K562 (cell line): ENCODE data around the gene CRLF1. TPM values are rescaled to one million over a fixed set of nuclear protein-coding genes. Genes with fewer than 3 reads are reported as not detected.

Experiments
- ARNT ChIP-seq, 2 experiments: fragments of 450-650 bp; IDR thresholded peaks; 2 replicates each; pipeline ENCODE4 v1.6.1; 2016; ENCODE audit warnings: mild to moderate bottlenecking in 1 of 2
- ATF1 ChIP-seq, 2 experiments: fragments of 450-650 bp in 1 of 2; IDR thresholded peaks; 2 replicates each; pipeline ENCODE4 v1.6.1; 2016; ENCODE audit warnings: missing compliant biosample characterization in 1 of 2, missing genetic modification characterization in 1 of 2
- CBFB ChIP-seq: sonication (generic); formaldehyde crosslinking; IDR thresholded peaks from 2 replicates; pipeline ENCODE4 v1.4.0; 2020; ENCODE audit warnings: mild to moderate bottlenecking, missing genetic modification reagents
- CREB1 ChIP-seq, 2 experiments: sonication (generic) in 1 of 2; formaldehyde crosslinking in 1 of 2; IDR thresholded peaks; 2 replicates each; pipeline versions ENCODE4 v1.6.1 to v1.8.0; 2012 to 2022; ENCODE audit warnings: inconsistent platforms in 1 of 2, mild to moderate bottlenecking in 1 of 2, missing genetic modification reagents in 1 of 2, moderate library complexity in 1 of 2
- ELF2 ChIP-seq: fragments of 250-450 bp; sonication (Bioruptor Pico); IDR thresholded peaks from 2 replicates; pipeline ENCODE4 v1.5.0; 2021; ENCODE audit warnings: mild to moderate bottlenecking
- ESRRA ChIP-seq: fragments of 450-650 bp; IDR thresholded peaks from 2 replicates; pipeline ENCODE4 v1.6.1; 2014; ENCODE audit warnings: low read depth, mild to moderate bottlenecking, moderate library complexity, borderline replicate concordance
- ETV5 ChIP-seq: sonication (generic); formaldehyde crosslinking; IDR thresholded peaks from 2 replicates; pipeline ENCODE4 v1.4.0; 2020; ENCODE audit warnings: low read depth, mild to moderate bottlenecking, missing genetic modification reagents
- LCOR ChIP-seq: sonication (generic); formaldehyde crosslinking; IDR thresholded peaks from 2 replicates; pipeline ENCODE4 v1.8.0; 2022; ENCODE audit warnings: mild to moderate bottlenecking, missing genetic modification reagents
- MAFK ChIP-seq: IDR thresholded peaks from 2 replicates; pipeline ENCODE4 v1.6.1; 2011; ENCODE audit warnings: low read length, improper control_type of control experiment
- NCOA6 ChIP-seq: fragments of 450-650 bp; IDR thresholded peaks from 2 replicates; pipeline ENCODE4 v1.6.1; 2017; ENCODE audit warnings: mild to moderate bottlenecking
- NFATC3 ChIP-seq: fragments of 450-650 bp; IDR thresholded peaks from 2 replicates; pipeline ENCODE4 v1.6.1; 2017; ENCODE audit warnings: mild to moderate bottlenecking
- NONO ChIP-seq, 2 experiments: fragments of 200-400 bp in 1 of 2; fragments of 450-650 bp in 1 of 2; formaldehyde crosslinking in 1 of 2; IDR thresholded peaks; 2 replicates each; pipeline ENCODE4 v1.6.1; 2017; ENCODE audit warnings: low read depth in 2 of 2, mild to moderate bottlenecking in 2 of 2, moderate library complexity in 2 of 2, low read length in 1 of 2
- PHF21A ChIP-seq: fragments of 450-650 bp; IDR thresholded peaks from 2 replicates; pipeline ENCODE4 v1.6.1; 2017; ENCODE audit warnings: low read depth, borderline replicate concordance
- PKNOX1 ChIP-seq: fragments of 450-650 bp; IDR thresholded peaks from 2 replicates; pipeline ENCODE4 v1.6.1; 2016
- POLR2A ChIP-seq: fragments of 450-650 bp; conservative IDR thresholded peaks from 2 replicates; pipeline ENCODE4 v1.6.1; 2016
- SIN3B ChIP-seq: fragments of 450-650 bp; IDR thresholded peaks from 2 replicates; pipeline ENCODE4 v1.6.1; 2017; ENCODE audit warnings: low read depth, mild to moderate bottlenecking, moderate library complexity
- SMAD4 ChIP-seq: fragments of 250-450 bp; sonication (Bioruptor Pico); conservative IDR thresholded peaks from 2 replicates; pipeline ENCODE4 v1.8.0; 2021; ENCODE audit warnings: inconsistent platforms, mild to moderate bottlenecking, moderate library complexity
- SNIP1 ChIP-seq: fragments of 450-650 bp; IDR thresholded peaks from 2 replicates; pipeline ENCODE4 v1.7.1; 2017; ENCODE audit warnings: low read depth, mild to moderate bottlenecking
- TAF1 ChIP-seq: IDR thresholded peaks from 2 replicates; pipeline ENCODE4 v1.6.1; 2011; ENCODE audit warnings: mild to moderate bottlenecking, low read length, moderate library complexity; ENCODE audit not compliant: insufficient read depth, control insufficient read depth, severe bottlenecking; ENCODE audit errors: extremely low read depth
- TCFL5 ChIP-seq: fragments of 250-450 bp; sonication (Bioruptor Pico); conservative IDR thresholded peaks from 2 replicates; pipeline ENCODE4 v1.6.1; 2021; ENCODE audit warnings: mild to moderate bottlenecking, moderate library complexity, matching md5 sums
- USF1 ChIP-seq: sonication (generic); formaldehyde crosslinking; IDR thresholded peaks from 2 replicates; pipeline ENCODE4 v1.9.0; 2022; ENCODE audit warnings: mild to moderate bottlenecking, missing genetic modification reagents
- XRCC4 ChIP-seq: IDR thresholded peaks from one replicate; pipeline ENCODE4 v1.6.1; 2011; ENCODE audit not compliant: insufficient read depth, insufficient read length; ENCODE audit errors: extremely low read depth
- ZBTB8A ChIP-seq: fragments of 450-650 bp; IDR thresholded peaks from 2 replicates; pipeline ENCODE4 v1.6.1; 2018; ENCODE audit warnings: mild to moderate bottlenecking, moderate library complexity; ENCODE audit not compliant: partially characterized antibody
- ZNF12 ChIP-seq: sonication (generic); formaldehyde crosslinking; IDR thresholded peaks from 2 replicates; pipeline ENCODE4 v1.4.0; 2020; ENCODE audit warnings: mild to moderate bottlenecking, missing genetic modification reagents
- ZNF75A ChIP-seq: fragments of 450-650 bp; formaldehyde crosslinking; IDR thresholded peaks from 2 replicates; pipeline ENCODE4 v1.4.0; 2020; ENCODE audit warnings: mild to moderate bottlenecking
- ZNF77 ChIP-seq: fragments of 250-450 bp; sonication (Bioruptor Pico); IDR thresholded peaks from 2 replicates; pipeline ENCODE4 v1.5.0; 2020
- polyA plus RNA-seq, 8 experiments: library from polyadenylated mRNA; depleted of rRNA in 4 of 8; stranded (reverse) in 5 of 8; unstranded in 3 of 8; fragments of >200 nt; fragmentation: Nextera tagmentation in 2 of 8; fragmentation: Illumina TruSeq in 1 of 8; extraction: Ambion mirVana in 2 of 8; extraction: Trizol in 1 of 8; gene quantifications; 2 replicates each; pipeline versions ENCODE4 v1.2.1 to v1.2.3, GENCODE V29; 2011 to 2014; ENCODE audit warnings: inconsistent platforms in 1 of 8, missing spikeins in 1 of 8
- total RNA-seq, 7 experiments: library from RNA; depleted of rRNA in 6 of 7; stranded (reverse); fragments of >200 nt in 6 of 7; fragmentation: Illumina TruSeq in 2 of 7; extraction: Trizol in 2 of 7; gene quantifications; 2 replicates each; pipeline versions ENCODE4 v1.2.1 to v1.2.3, GENCODE V29; 2011 to 2021; ENCODE audit warnings: low replicate concordance in 1 of 7
- TF ChIP-seq, protein P1 (sequence below), 2 experiments: fragments of 450-650 bp in 1 of 2; sonication (generic) in 1 of 2; formaldehyde crosslinking in 1 of 2; IDR thresholded peaks in 1 of 2; conservative IDR thresholded peaks in 1 of 2; 2 replicates each; pipeline versions ENCODE4 v1.6.1 to v1.8.1; 2016 to 2023; ENCODE audit warnings: mild to moderate bottlenecking in 2 of 2, moderate library complexity in 2 of 2, inconsistent platforms in 1 of 2, missing genetic modification reagents in 1 of 2

Gene CRLF1
- total and polyA plus RNA-seq, 9 of the 15 experiments (the other 6 are each of a cell fraction or from before 2014, with no cell fraction given): 0.85 to 3.6 (median 1.7) TPM

- TF ChIP-seq, protein P1, sequence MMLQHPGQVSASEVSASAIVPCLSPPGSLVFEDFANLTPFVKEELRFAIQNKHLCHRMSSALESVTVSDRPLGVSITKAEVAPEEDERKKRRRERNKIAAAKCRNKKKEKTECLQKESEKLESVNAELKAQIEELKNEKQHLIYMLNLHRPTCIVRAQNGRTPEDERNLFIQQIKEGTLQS (IDR thresholded peaks at IDR 0.05): no peak
- TF ChIP-seq, protein P1 (CRISPR knock-in tag; conservative IDR thresholded peaks at IDR 0.05): no peak
- TF ChIP-seq PKNOX1 (no peak), ATF1 (CRISPR knock-in tag; IDR thresholded peaks at IDR 0.05) (no peak), ATF1 (tag; IDR thresholded peaks at IDR 0.05) (0 out of 2 replicates have a peak, but pooled peaks have one; percentile 25), ELF2 (CRISPR knock-in tag) (no peak), SMAD4 (CRISPR knock-in tag) (0 out of 2 replicates have a peak, but pooled peaks have one; percentile 27), CBFB (no peak), NCOA6 (no peak), USF1 (CRISPR knock-in tag) (no peak), TAF1 (no peak), SIN3B (peak; percentile 47; the same call in 1 of the 2 replicates), CREB1 (IDR thresholded peaks at IDR 0.05) (no peak), CREB1 (CRISPR knock-in tag; IDR thresholded peaks at IDR 0.05) (no peak), LCOR (CRISPR knock-in tag) (no peak), NONO (IDR thresholded peaks at IDR 0.05; ENCODE audit: low read depth in 2 of 2, low read length in 1 of 2) (peak in 1 of 2 experiments; percentile 91; a peak in 2 of 4 replicates), ETV5 (CRISPR knock-in tag) (0 out of 2 replicates have a peak, but pooled peaks have one; percentile 27), XRCC4 (no peak), ZNF75A (no peak), TCFL5 (no peak), SNIP1 (peak; percentile 82), ZNF77 (CRISPR knock-in tag) (no peak), PHF21A (no peak), ESRRA (no peak), MAFK (no peak), NFATC3 (peak; percentile 99), ZBTB8A (no peak), POLR2A (no peak; the same call in 1 of the 2 replicates), ZNF12 (CRISPR knock-in tag) (no peak), ARNT (IDR thresholded peaks at IDR 0.05) (no peak)
Measured at GRCh38 chr19:18594096-18594823, 12.3 kb downstream of the CRLF1 start (continued).
